Neuron (in vitro differentiated cells): ENCODE results near the gene PLAC1.

Experiments
- H2AFZ ChIP-seq: one replicate; pipeline ENCODE4 v1.6.1; 2013; ENCODE audit warnings: low read depth, mild to moderate bottlenecking, inconsistent platforms, low read length, moderate library complexity
- H3K27me3 ChIP-seq: one replicate; pipeline ENCODE4 v1.6.1; 2013; ENCODE audit warnings: low read length; ENCODE audit not compliant: insufficient read depth
- H3K36me3 ChIP-seq: one replicate; pipeline ENCODE4 v1.6.1; 2013; ENCODE audit warnings: low read length; ENCODE audit not compliant: insufficient read depth
- H3K4me1 ChIP-seq: one replicate; pipeline ENCODE4 v1.6.1; 2013; ENCODE audit warnings: low read length; ENCODE audit not compliant: insufficient read depth
- H3K4me3 ChIP-seq: 2 replicates; pipeline ENCODE4 v1.5.1; 2013; ENCODE audit warnings: mild to moderate bottlenecking, low read length, moderate library complexity
- H3K9me3 ChIP-seq: one replicate; pipeline ENCODE4 v1.6.1; 2013; ENCODE audit warnings: low read length

The PLAC1 gene

GRCh38 chrX:134533352-134533751, 124.9 kb downstream of the PLAC1 start:
- Histone ChIP-seq H3K36me3 (no peaks in the 10 kb centered on the region), H3K4me3 (no peak overlapping the region), H2AFZ (no peak overlapping the region), H3K27me3 (no peaks in the 10 kb centered on the region), H3K9me3 (no peaks in the 10 kb centered on the region), H3K4me1 (peaks cover 11% of the 10 kb centered on the region)

GRCh38 chrX:134530845-134531244, 127.4 kb downstream of the PLAC1 start:
- H3K27me3 ChIP-seq, result no peaks in the 10 kb centered on the region
- no peak overlapping the region for H3K4me3 ChIP-seq
- no peaks in the 10 kb centered on the region for H3K9me3 ChIP-seq
- H3K4me1 ChIP-seq, result no peaks in the 10 kb centered on the region
- no peaks in the 10 kb centered on the region for H3K36me3 ChIP-seq
- H2AFZ ChIP-seq, result no peak overlapping the region

- H3K27me3 ChIP-seq, result no peaks in the 10 kb centered on the region
- H2AFZ ChIP-seq, result no peak overlapping the region
- no peaks in the 10 kb centered on the region for H3K9me3 ChIP-seq
- H3K4me3 ChIP-seq, result no peak overlapping the region
- H3K36me3 ChIP-seq, result no peaks in the 10 kb centered on the region
- H3K4me1 ChIP-seq, result no peaks in the 10 kb centered on the region
Observed at GRCh38 chrX:134529481-134529880, 128.8 kb downstream of the PLAC1 start.

GRCh38 chrX:134528960-134529359, 129.3 kb downstream of the PLAC1 start:
- Histone ChIP-seq H2AFZ (no peak overlapping the region), H3K4me1 (no peaks in the 10 kb centered on the region), H3K4me3 (no peak overlapping the region), H3K9me3 (no peaks in the 10 kb centered on the region), H3K27me3 (no peaks in the 10 kb centered on the region), H3K36me3 (no peaks in the 10 kb centered on the region)

- Histone ChIP-seq H3K27me3 (no peaks in the 10 kb centered on the region), H3K36me3 (no peaks in the 10 kb centered on the region), H3K4me1 (no peaks in the 10 kb centered on the region), H3K9me3 (no peaks in the 10 kb centered on the region), H3K4me3 (no peak overlapping the region), H2AFZ (no peak overlapping the region)
Observed at GRCh38 chrX:134526399-134526798, 131.9 kb downstream of the PLAC1 start.

GRCh38 chrX:134525086-134525792, 133.0 kb downstream of the PLAC1 start:
- Histone ChIP-seq H3K4me3 (no peak overlapping the region), H3K9me3 (no peaks in the 10 kb centered on the region), H3K36me3 (no peaks in the 10 kb centered on the region), H3K4me1 (no peaks in the 10 kb centered on the region), H3K27me3 (no peaks in the 10 kb centered on the region), H2AFZ (no peak overlapping the region)

- no peak overlapping the region for H3K4me3 ChIP-seq
- no peaks in the 10 kb centered on the region for H3K27me3 ChIP-seq
- H3K36me3 ChIP-seq, result no peaks in the 10 kb centered on the region
- no peak overlapping the region for H2AFZ ChIP-seq
- no peaks in the 10 kb centered on the region for H3K9me3 ChIP-seq
- no peaks in the 10 kb centered on the region for H3K4me1 ChIP-seq
Observed at GRCh38 chrX:134524181-134524580, 134.1 kb downstream of the PLAC1 start.

GRCh38 chrX:134520860-134521390, 137.3 kb downstream of the PLAC1 start:
- Histone ChIP-seq H3K27me3 (no peaks in the 10 kb centered on the region), H3K4me1 (no peaks in the 10 kb centered on the region), H2AFZ (no peak overlapping the region), H3K36me3 (no peaks in the 10 kb centered on the region), H3K9me3 (no peaks in the 10 kb centered on the region), H3K4me3 (no peak overlapping the region)
